Measurements from ENCODE around the gene MORN4. TPM values are rescaled to one million over a fixed set of nuclear protein-coding genes. Genes with fewer than 3 reads are reported as not detected.

MORN4 gene
- total and polyA plus RNA-seq, 2 of the 13 experiments (the other 11 are each of a cell fraction or from before 2014, with no cell fraction given), result 3.4 to 9.1 TPM

DNA sequence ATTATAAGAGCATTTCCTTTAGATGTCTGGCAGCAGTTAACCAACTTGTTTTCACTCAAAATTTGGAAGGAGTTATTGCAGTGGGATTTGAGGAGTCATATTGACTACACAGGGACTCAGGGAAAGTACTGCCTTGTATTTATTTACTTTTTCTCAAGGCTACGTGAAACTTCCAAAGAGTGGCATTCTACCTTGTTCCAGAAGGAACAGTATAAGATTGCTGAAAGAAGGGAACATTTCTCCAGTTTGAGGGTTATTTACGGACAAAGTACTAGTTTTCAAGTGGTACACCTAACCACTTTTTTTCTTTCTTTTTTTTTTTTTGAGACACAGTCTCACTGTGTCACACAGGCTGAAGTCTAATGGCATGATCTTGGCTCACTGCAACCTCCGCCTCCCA, 5.1 kb downstream of the MORN4 start (continued):
- TF ChIP-seq DNMT1 (CRISPR knock-in tag; IDR thresholded peaks at IDR 0.05) (no peak), ZNF20 (CRISPR knock-in tag; IDR thresholded peaks at IDR 0.05) (no peak)

DNA sequence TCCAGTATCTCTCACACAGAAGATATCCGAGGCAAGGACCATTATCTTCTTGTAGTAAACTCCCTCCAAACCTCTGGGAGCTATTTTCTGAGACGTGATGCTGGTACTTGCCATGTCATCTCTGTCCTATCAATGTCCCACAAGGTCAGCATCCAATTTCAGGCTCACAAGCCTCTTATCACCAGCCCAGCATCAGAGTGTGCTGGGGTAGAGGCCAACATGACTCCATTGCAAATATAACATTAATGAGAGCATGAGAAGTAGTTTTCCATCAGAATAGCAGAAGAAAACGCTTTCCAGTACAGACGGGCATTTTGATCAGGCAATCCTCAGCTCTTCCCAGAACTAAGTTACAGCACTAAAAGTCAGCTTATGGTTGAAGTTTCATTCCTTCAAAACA, 5.6 kb downstream of the MORN4 start:
- ATAC-seq (no peak), DNase-seq (ENCODE audit: low spot score) (no peak), FAIRE-seq (no peak)
- Histone ChIP-seq H4K20me1 (ENCODE audit: insufficient read depth, low read length) (no peaks in the 10 kb centered on the region), H3K4me3 (replicated peaks in 1 of 3; ENCODE audit: insufficient read depth in 1 of 3, low read depth in 2 of 3, low read length in 3 of 3) (no peak overlapping the region), H3K4me2 (ENCODE audit: low read depth, low read length) (no peak overlapping the region), H3K79me2 (ENCODE audit: insufficient read depth, low read length) (no peaks in the 10 kb centered on the region), H2AFZ (ENCODE audit: low read length) (no peak overlapping the region), H3K9me3 (ENCODE audit: low read length) (no peaks in the 10 kb centered on the region), H3K27me3 (ENCODE audit: control insufficient read depth in 1 of 2, insufficient read depth in 2 of 2, low read length in 2 of 2) (no peaks in the 10 kb centered on the region), H3K27ac (ENCODE audit: extremely low read length, insufficient read depth, low read length) (no peak overlapping the region), H3K36me3 (replicated peaks in 1 of 2; ENCODE audit: control insufficient read depth in 1 of 2, insufficient read depth in 2 of 2, low read length in 2 of 2) (no peaks in the 10 kb centered on the region), H3K4me1 (ENCODE audit: insufficient read depth, low read length) (peaks cover 43% of the 10 kb centered on the region), H3K9ac (ENCODE audit: insufficient read depth, low read depth, low read length) (no peak overlapping the region)
- POLR2A ChIA-PET, result interaction anchor here (1.0 kb wide), 1 partner anchor 59 kb away, joined by 3 read pairs; the partner anchor contains the start of gene AVPI1
- in situ Hi-C loops (cut with HindIII; ENCODE audit: extremely low pct_ligation_motif_present, low pct_unique_long_range_greater_than_20kb), result no loop called here
- intact Hi-C loops (cut with micrococcal nuclease; ENCODE audit: unreplicated experiment), result no loop called here
- no TSS peak for BruUV-seq (replicated peaks)
- CTCF ChIA-PET (ENCODE audit: low intra/inter-chr PET ratio, low total read pairs), result no interaction called here
- 32% methylated on average over 4 of the region's 4 CpGs for WGBS (ENCODE audit: low lambda C conversion rate)
- no peak for TF ChIP-seq ARNT (IDR thresholded peaks at IDR 0.05)
- no peak for TF ChIP-seq BCL6 (CRISPR knock-in tag; IDR thresholded peaks at IDR 0.05)
- TF ChIP-seq ZBTB7B (CRISPR knock-in tag; IDR thresholded peaks at IDR 0.05), result no peak
- TF ChIP-seq U2AF1 (optimal IDR thresholded peaks at IDR 0.05; ENCODE audit: low read depth, low read length), result no peak
- TF ChIP-seq, protein P1, sequence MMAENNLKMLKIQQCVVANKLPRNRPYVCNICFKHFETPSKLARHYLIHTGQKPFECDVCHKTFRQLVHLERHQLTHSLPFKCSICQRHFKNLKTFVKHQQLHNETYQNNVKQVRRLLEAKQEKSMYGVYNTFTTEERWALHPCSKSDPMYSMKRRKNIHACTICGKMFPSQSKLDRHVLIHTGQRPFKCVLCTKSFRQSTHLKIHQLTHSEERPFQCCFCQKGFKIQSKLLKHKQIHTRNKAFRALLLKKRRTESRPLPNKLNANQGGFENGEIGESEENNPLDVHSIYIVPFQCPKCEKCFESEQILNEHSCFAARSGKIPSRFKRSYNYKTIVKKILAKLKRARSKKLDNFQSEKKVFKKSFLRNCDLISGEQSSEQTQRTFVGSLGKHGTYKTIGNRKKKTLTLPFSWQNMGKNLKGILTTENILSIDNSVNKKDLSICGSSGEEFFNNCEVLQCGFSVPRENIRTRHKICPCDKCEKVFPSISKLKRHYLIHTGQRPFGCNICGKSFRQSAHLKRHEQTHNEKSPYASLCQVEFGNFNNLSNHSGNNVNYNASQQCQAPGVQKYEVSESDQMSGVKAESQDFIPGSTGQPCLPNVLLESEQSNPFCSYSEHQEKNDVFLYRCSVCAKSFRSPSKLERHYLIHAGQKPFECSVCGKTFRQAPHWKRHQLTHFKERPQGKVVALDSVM (CRISPR knock-in tag; IDR thresholded peaks at IDR 0.05), result no peak
- TF ChIP-seq, protein P2, sequence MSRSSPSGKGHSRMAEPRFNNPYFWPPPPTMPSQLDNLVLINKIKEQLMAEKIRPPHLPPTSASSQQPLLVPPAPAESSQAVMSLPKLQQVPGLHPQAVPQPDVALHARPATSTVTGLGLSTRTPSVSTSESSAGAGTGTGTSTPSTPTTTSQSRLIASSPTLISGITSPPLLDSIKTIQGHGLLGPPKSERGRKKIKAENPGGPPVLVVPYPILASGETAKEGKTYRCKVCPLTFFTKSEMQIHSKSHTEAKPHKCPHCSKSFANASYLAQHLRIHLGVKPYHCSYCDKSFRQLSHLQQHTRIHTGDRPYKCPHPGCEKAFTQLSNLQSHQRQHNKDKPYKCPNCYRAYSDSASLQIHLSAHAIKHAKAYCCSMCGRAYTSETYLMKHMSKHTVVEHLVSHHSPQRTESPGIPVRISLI (CRISPR knock-in tag; IDR thresholded peaks at IDR 0.05; ENCODE audit: borderline replicate concordance), result no peak
- TF ChIP-seq, protein P3, sequence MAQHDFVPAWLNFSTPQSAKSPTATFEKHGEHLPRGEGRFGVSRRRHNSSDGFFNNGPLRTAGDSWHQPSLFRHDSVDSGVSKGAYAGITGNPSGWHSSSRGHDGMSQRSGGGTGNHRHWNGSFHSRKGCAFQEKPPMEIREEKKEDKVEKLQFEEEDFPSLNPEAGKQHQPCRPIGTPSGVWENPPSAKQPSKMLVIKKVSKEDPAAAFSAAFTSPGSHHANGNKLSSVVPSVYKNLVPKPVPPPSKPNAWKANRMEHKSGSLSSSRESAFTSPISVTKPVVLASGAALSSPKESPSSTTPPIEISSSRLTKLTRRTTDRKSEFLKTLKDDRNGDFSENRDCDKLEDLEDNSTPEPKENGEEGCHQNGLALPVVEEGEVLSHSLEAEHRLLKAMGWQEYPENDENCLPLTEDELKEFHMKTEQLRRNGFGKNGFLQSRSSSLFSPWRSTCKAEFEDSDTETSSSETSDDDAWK (CRISPR knock-in tag; IDR thresholded peaks at IDR 0.05), result no peak
- TF ChIP-seq, protein P4, sequence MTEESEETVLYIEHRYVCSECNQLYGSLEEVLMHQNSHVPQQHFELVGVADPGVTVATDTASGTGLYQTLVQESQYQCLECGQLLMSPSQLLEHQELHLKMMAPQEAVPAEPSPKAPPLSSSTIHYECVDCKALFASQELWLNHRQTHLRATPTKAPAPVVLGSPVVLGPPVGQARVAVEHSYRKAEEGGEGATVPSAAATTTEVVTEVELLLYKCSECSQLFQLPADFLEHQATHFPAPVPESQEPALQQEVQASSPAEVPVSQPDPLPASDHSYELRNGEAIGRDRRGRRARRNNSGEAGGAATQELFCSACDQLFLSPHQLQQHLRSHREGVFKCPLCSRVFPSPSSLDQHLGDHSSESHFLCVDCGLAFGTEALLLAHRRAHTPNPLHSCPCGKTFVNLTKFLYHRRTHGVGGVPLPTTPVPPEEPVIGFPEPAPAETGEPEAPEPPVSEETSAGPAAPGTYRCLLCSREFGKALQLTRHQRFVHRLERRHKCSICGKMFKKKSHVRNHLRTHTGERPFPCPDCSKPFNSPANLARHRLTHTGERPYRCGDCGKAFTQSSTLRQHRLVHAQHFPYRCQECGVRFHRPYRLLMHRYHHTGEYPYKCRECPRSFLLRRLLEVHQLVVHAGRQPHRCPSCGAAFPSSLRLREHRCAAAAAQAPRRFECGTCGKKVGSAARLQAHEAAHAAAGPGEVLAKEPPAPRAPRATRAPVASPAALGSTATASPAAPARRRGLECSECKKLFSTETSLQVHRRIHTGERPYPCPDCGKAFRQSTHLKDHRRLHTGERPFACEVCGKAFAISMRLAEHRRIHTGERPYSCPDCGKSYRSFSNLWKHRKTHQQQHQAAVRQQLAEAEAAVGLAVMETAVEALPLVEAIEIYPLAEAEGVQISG (CRISPR knock-in tag; IDR thresholded peaks at IDR 0.05), result no peak
- TF ChIP-seq SIN3B (IDR thresholded peaks at IDR 0.05; ENCODE audit: low read length), result no peak
- no peak for TF ChIP-seq DNMT1 (CRISPR knock-in tag; IDR thresholded peaks at IDR 0.05)
- no peak for TF ChIP-seq ZNF567 (CRISPR knock-in tag; IDR thresholded peaks at IDR 0.05; ENCODE audit: borderline replicate concordance)
- TF ChIP-seq HMGA1 (CRISPR knock-in tag; conservative IDR thresholded peaks at IDR 0.05), result no peak
- TF ChIP-seq MLLT10 (CRISPR knock-in tag; IDR thresholded peaks at IDR 0.05), result no peak
- no peak for TF ChIP-seq ZSCAN21 (CRISPR knock-in tag; IDR thresholded peaks at IDR 0.05; ENCODE audit: borderline replicate concordance)
- TF ChIP-seq IRF2 (CRISPR knock-in tag; IDR thresholded peaks at IDR 0.05), result no peak
- no peak for TF ChIP-seq ZBTB1 (CRISPR knock-in tag; IDR thresholded peaks at IDR 0.05; ENCODE audit: borderline replicate concordance)
- no peak for TF ChIP-seq ZNF235 (CRISPR knock-in tag; IDR thresholded peaks at IDR 0.05; ENCODE audit: borderline replicate concordance)

Measured in HepG2 (cell line).